HG02943 (cell line): ENCODE results near the gene CDHR5.
A peak's percentile ranks its signal among the peaks of the same experiment; 100 is the strongest.
"Not testable (repeated sequence)": the region's sequence is repeated elsewhere in the genome, so short reads cannot be mapped to it uniquely, and the experiment has no call there.

Experiments used
- ATAC-seq: cut with Tn5 transposase; IDR thresholded peaks from one replicate; pipeline ENCODE4 v1.9.1; 2021; ENCODE audit warnings: mild to moderate bottlenecking, low read depth, moderate library complexity; ENCODE audit not compliant: unreplicated experiment

CDHR5 gene

DNA sequence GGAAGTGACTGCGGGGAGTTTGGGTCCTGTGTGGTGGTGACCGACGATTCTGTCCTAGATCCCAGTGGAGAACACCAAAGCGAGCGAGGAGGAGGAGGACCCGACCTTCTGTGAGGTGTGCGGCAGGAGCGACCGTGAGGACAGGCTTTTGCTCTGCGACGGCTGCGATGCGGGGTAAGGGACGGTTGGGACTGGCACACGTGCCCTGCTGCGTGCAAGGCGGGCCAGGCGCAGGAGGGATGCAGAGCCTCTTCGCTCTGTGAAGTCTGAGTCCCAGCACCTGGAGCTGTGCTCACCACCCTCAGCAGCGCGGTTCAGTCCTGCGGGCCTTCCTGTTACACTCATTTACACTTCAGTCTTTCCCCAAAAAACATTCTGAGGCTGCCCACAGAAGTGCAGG lies 32.3 kb downstream of the CDHR5 start:
- ATAC-seq, result no peak

GRCh38 chr11:590997-591396 lies 33.8 kb downstream of the CDHR5 start:
- no peak for ATAC-seq

DNA sequence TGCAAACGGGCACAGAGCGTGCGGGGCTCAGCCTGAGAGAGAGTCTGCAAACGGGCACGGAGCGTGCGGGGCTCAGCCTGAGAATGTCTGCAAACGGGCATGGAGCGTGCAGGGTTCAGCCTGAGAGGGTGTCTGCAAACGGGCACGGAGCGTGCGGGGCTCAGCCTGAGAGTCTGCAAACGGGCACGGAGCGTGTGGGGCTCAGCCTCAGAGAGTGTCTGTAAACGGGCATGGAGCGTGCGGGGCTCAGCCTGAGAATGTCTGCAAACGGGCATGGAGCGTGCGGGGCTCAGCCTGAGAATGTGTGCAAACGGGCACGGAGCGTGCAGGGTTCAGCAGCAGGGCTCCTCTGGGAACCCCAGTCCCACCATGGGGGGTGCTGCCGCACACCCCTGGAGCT lies 35.0 kb downstream of the CDHR5 start:
- no peak for ATAC-seq

- no peak for ATAC-seq
These were observed 36.8 kb downstream of the CDHR5 start for GRCh38 chr11:587978-588380.

DNA sequence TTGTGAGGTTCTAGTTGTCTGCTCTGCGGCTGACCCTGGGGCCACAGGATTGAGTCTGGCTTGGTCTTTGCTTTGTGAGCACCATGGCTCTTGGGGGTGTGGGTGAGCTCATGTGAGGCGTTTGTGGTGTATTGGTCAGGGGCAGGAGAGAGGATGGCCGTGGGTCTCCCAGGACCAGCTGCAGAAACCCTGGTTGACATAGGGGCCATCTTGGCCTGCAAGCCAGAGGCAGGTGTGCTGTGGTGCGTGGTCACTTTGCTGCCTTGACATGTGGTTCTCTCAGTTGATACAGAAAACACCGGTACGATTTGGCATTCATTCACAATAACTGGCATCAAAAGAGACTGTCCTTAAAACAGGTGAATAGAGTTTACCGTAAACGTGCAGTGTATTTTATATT lies 37.2 kb downstream of the CDHR5 start:
- ATAC-seq, result no peak

GRCh38 chr11:586376-587316 lies 38.1 kb downstream of the CDHR5 start:
- no peak for ATAC-seq

DNA sequence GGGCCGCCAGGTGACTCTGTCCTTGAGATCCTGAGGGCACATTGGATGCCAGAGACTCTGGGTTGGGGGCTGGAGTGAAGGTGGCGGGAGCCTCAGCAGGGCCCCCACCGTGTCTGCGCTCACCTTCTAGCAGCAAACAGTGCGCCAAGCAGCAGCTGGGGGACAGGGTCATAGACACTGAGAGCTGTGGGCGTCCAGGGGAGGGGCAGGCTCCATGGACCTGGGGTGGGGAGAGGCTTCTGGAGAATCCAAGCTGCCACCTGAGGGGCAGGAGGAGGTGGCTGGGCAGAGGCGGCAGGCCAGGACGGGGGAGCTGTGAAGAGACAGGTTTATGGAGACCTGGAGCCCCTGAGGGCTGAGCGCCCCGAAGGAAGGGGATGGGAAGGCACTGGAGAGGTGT lies 40.5 kb downstream of the CDHR5 start:
- no peak for ATAC-seq

DNA sequence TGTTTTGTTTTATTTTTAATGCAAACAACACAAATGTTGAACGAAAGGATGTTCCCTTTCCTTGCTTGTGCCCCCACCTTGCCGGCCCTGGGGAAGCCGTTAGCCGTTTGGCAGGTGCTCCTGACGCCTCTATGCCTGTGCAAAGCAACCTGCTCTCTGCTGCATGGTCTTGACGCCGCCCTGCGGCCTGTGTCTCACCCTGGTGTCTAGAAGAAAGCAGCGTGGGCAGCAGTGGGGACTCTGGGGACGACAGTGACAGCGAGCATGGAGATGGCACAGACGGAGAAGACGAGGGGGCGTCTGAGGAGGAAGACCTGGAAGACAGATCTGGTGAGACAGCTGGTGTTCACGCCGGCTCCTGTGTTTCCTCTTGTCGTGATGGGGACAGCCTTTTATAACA lies 43.0 kb downstream of the CDHR5 start:
- no peak for ATAC-seq

DNA sequence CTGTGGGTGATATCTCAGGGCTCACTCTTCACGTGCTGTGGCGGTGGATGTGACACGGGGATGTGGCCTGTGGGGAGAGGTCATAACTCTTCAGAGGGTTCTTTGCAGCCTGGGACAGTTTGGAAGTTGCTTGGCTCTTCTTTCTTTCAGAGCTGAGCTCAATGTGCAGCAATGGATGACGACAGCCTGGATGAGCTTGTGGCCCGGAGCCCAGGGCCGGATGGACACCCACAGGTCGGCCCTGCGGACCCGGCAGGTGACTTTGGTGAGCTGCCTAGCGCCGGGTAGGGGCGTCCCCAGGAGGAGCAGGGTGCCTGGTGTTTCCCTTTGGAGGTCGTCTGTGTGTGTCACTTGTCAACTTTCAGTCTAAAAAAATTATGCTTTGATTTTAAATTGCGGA lies 43.4 kb downstream of the CDHR5 start:
- ATAC-seq, result no peak

GRCh38 chr11:579830-580601 lies 44.7 kb downstream of the CDHR5 start:
- no peak for ATAC-seq

DNA sequence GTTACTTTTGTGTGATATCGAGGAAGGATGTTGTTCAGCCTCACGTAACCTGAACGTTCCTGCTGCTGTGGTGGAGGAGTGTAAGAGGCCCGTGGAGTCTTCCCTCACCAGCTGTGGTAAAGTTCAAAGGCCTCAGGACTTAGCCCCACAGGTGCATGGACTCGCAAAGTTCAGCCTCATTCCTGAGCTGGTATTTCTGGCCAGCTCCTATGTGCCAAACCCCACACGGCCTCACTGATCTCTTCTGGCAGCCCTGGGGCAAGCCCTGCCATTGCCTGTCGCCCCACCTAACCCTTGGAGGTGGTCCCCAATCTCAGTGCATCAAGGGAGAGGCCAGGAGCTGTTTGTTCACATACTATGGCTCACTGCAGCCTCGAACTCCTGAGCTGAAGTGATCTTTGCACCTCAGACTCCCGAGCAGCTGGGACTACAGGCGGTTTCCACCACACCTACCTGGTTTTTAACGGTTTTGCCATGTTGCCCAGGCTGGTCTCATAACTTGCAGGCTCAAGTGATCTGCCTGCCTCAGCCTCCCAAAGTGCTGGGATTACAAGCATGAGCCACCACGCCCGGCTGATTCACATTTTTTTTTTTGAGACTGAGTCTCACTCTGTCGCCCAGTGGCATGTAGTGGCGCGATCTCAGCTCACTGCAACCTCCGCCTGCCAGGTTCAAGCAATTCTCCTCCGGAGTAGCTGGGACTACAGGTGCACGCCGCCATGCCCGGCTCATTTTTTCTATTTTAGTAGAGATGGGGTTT lies 46.3 kb downstream of the CDHR5 start:
- no peak for ATAC-seq

DNA sequence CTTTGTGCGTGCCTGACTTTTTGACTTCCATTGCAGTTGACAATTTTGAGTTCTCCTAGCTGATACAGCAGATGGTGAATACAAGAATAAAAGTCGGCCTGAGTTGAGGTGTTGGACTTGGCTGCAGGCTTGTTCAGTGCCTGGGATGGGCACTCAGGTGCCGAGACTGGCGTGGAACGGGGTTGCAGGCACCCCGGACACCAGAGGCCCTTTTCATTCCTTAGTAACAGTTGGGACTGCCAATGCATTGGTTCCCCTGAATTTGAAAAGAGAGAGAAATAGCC lies 47.2 kb downstream of the CDHR5 start:
- no peak for ATAC-seq

DNA sequence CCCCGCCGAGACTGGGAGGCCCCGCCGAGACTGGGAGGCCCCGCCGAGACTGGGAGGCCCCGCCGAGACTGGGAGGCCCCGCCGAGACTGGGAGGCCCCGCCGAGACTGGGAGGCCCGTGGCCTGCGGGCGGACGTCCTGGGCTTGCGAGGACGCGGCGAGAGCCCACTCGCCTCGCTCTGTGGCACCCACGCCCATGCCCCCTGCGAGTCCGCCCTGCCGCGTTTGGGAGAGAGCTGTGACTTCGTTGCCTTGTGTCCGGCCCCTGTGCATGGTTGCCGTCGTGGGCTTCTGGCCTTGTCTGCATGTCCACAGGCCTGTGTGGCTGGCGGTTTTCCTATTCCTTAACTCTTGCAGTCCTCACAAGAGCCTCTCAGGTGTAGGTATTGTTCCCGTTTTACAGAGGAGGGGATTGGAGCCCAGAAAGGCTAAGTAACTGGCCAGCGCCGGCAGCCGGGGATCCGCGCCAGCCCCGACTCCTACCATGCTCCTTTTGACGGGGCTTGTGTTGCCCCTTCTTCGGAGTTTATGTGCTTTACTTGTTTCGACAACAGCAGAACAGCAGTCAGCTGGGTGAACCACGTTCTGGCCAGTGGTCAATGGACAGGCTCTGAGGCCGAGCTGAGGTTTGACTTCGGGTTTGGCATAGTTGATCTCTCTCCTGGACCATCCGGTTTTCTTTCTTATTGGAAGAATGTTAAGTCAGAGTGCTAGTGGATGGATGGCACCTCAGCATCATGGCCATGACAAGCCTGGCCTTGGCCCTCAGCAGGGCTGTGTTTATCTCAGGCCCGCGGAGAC lies 47.7 kb downstream of the CDHR5 start:
- no peak for ATAC-seq

- ATAC-seq, result peak; percentile 76
These were observed 48.6 kb downstream of the CDHR5 start, which contains the start of gene PHRF1 for GRCh38 chr11:575996-576768. TSS of gene PHRF1 (plus strand) at chr11:576470. CDS start at chr11:581513, 5,043 bp downstream.

- ATAC-seq, result peak; percentile 31
These were observed 49.3 kb downstream of the CDHR5 start for GRCh38 chr11:575313-575995.

- ATAC-seq, result no peak
These were observed 50.0 kb downstream of the CDHR5 start for GRCh38 chr11:574632-575312.

- ATAC-seq, result not testable (repeated sequence)
These were observed 50.7 kb downstream of the CDHR5 start for GRCh38 chr11:574031-574570.

GRCh38 chr11:573146-573759 lies 51.5 kb downstream of the CDHR5 start:
- ATAC-seq, result no peak
